Upper lobe of left lung (tissue), 4 donors: ENCODE results near the gene AP3B2.

Source experiments
- POLR2A ChIP-seq, 4 donors: fragments of 450-650 bp; IDR thresholded peaks; one replicate each; pipeline ENCODE4 v1.5.1; 2016 to 2017; ENCODE audit warnings: antibody characterized with exemption in 4 of 4, mild to moderate bottlenecking in 2 of 4
- POLR2AphosphoS5 ChIP-seq, 2 donors: sonication (generic); formaldehyde crosslinking; IDR thresholded peaks; one replicate each; pipeline ENCODE4 v1.5.1; 2017; ENCODE audit warnings: antibody characterized with exemption in 2 of 2
- TF ChIP-seq, protein P1 (sequence below), 6 experiments: fragments of 450-650 bp in 4 of 6; fragments of 200-600 bp in 2 of 6; sonication (generic) in 2 of 6; IDR thresholded peaks; one replicate each; pipeline ENCODE4 v1.5.1; 2016 to 2019; ENCODE audit warnings: antibody characterized with exemption in 6 of 6

DNA sequence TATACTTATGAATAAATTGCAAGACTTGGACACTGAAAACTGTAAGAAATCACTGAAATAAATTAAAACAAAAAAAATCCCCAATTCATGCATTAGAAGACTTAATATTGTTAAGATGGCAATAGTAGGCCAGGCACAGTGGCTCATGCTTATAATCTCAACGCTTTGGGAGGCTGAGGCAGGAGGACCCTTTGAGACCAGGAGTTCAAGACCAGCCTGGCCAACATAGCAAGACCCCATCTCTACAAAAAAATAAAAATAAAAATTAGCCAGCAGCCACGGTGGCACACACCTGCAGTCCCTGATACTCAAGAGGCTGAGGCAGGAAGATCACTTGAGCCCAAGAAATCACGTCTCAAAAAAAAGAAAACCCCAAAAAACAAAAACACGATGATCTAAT, 98.3 kb downstream of the AP3B2 start:
- TF ChIP-seq, protein P1, sequence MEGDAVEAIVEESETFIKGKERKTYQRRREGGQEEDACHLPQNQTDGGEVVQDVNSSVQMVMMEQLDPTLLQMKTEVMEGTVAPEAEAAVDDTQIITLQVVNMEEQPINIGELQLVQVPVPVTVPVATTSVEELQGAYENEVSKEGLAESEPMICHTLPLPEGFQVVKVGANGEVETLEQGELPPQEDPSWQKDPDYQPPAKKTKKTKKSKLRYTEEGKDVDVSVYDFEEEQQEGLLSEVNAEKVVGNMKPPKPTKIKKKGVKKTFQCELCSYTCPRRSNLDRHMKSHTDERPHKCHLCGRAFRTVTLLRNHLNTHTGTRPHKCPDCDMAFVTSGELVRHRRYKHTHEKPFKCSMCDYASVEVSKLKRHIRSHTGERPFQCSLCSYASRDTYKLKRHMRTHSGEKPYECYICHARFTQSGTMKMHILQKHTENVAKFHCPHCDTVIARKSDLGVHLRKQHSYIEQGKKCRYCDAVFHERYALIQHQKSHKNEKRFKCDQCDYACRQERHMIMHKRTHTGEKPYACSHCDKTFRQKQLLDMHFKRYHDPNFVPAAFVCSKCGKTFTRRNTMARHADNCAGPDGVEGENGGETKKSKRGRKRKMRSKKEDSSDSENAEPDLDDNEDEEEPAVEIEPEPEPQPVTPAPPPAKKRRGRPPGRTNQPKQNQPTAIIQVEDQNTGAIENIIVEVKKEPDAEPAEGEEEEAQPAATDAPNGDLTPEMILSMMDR (IDR thresholded peaks at IDR 0.05), result no peak
- no peak for TF ChIP-seq POLR2A (IDR thresholded peaks at IDR 0.05)
- no peak for TF ChIP-seq POLR2AphosphoS5 (IDR thresholded peaks at IDR 0.05)
